ENCODE measurements around the gene CACNG7. TPM values are rescaled to one million over a fixed set of nuclear protein-coding genes. Genes with fewer than 3 reads are reported as not detected.

CACNG7 gene
- total RNA-seq, 1 experiment from 2014 or later, result not detected

- DNase-seq (ENCODE audit: low read depth), result peak; percentile 88
Measured at GRCh38 chr19:53879140-53880081, 29.7 kb upstream of the CACNG7 start.

- no peak for DNase-seq (ENCODE audit: low read depth)
Measured at GRCh38 chr19:53880711-53881481, 28.2 kb upstream of the CACNG7 start.

GRCh38 chr19:53881482-53882390, 27.3 kb upstream of the CACNG7 start, which contains the start of gene PRKCG:
PRKCG (plus strand) TSS chr19:53882197; CDS start chr19:53882495, 298 bp downstream.
- DNase-seq (ENCODE audit: low read depth), result no peak

- no peak for DNase-seq (ENCODE audit: low read depth)
Measured at GRCh38 chr19:53882391-53883050, 26.6 kb upstream of the CACNG7 start.

- DNase-seq (ENCODE audit: low read depth), result no peak
Measured at GRCh38 chr19:53883231-53883661, 25.8 kb upstream of the CACNG7 start.

- no peak for DNase-seq (ENCODE audit: low read depth)
Measured at GRCh38 chr19:53883741-53884140, 25.3 kb upstream of the CACNG7 start.

- no peak for DNase-seq (ENCODE audit: low read depth)
Measured at GRCh38 chr19:53884256-53884655, 24.8 kb upstream of the CACNG7 start.

GRCh38 chr19:53885036-53885435, 24.0 kb upstream of the CACNG7 start:
- DNase-seq (ENCODE audit: low read depth), result no peak

GRCh38 chr19:53892301-53892980, 16.6 kb upstream of the CACNG7 start:
- no peak for DNase-seq (ENCODE audit: low read depth)

- no peak for DNase-seq (ENCODE audit: low read depth)
Measured at GRCh38 chr19:53892981-53893325, 16.1 kb upstream of the CACNG7 start.

GRCh38 chr19:53894707-53895106, 14.4 kb upstream of the CACNG7 start:
- no peak for DNase-seq (ENCODE audit: low read depth)

- DNase-seq (ENCODE audit: low read depth), result no peak
Measured at GRCh38 chr19:53896682-53897081, 12.4 kb upstream of the CACNG7 start.

GRCh38 chr19:53897459-53897858, 11.6 kb upstream of the CACNG7 start:
- no peak for DNase-seq (ENCODE audit: low read depth)

GRCh38 chr19:53898166-53898565, 10.9 kb upstream of the CACNG7 start:
- DNase-seq (ENCODE audit: low read depth), result no peak

GRCh38 chr19:53898636-53899341, 10.3 kb upstream of the CACNG7 start:
- DNase-seq (ENCODE audit: low read depth), result no peak

GRCh38 chr19:53900191-53900860, 8.8 kb upstream of the CACNG7 start:
- DNase-seq (ENCODE audit: low read depth), result no peak

GRCh38 chr19:53903055-53903680, 5.9 kb upstream of the CACNG7 start:
- peak; percentile 52 for DNase-seq (ENCODE audit: low read depth)

GRCh38 chr19:53904909-53905308, 4.2 kb upstream of the CACNG7 start:
- DNase-seq (ENCODE audit: low read depth), result no peak

- no peak for DNase-seq (ENCODE audit: low read depth)
Measured at GRCh38 chr19:53905787-53906186, 3.3 kb upstream of the CACNG7 start.

All from RPMI7951 (cell line).